ENCODE measurements around the gene TOMM20.

DNA sequence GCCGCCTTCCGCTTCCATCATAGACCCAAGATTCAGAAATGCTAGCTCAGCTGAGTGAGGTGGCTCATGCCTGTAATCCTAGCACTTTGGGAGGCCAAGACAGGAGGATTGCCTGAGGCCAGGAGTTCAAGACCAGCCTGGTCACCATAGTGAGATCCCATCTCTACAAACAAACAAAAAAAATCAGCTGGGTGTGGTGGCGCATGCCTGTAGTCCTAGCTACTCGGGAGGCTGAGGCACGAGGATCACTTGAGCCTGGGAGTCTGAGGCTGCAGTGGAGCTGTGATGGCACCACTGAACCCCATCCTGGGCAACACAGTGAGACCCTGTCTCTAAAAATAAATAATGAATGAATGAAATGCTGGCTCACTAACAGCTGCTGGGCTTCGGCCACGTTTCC, 39.7 kb downstream of the TOMM20 start:
- no peak for TF ChIP-seq LEF1 (IDR thresholded peaks at IDR 0.05; ENCODE audit: borderline replicate concordance)
- no peak for TF ChIP-seq BHLHE40 (IDR thresholded peaks at IDR 0.05; ENCODE audit: borderline replicate concordance)
- TF ChIP-seq FOXM1 (IDR thresholded peaks at IDR 0.05; ENCODE audit: borderline replicate concordance) = no peak
- TF ChIP-seq TARDBP (IDR thresholded peaks at IDR 0.05) = no peak
- no peak for TF ChIP-seq SP1 (IDR thresholded peaks at IDR 0.05)
- TF ChIP-seq, protein P1, sequence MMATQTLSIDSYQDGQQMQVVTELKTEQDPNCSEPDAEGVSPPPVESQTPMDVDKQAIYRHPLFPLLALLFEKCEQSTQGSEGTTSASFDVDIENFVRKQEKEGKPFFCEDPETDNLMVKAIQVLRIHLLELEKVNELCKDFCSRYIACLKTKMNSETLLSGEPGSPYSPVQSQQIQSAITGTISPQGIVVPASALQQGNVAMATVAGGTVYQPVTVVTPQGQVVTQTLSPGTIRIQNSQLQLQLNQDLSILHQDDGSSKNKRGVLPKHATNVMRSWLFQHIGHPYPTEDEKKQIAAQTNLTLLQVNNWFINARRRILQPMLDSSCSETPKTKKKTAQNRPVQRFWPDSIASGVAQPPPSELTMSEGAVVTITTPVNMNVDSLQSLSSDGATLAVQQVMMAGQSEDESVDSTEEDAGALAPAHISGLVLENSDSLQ (IDR thresholded peaks at IDR 0.05) = no peak
- TF ChIP-seq ELF4 (IDR thresholded peaks at IDR 0.05) = no peak
